Urothelium cell line (cell line): Measurements from ENCODE around the gene POLR2J2.
"Not testable (repeated sequence)": the region's sequence is repeated elsewhere in the genome, so short reads cannot be mapped to it uniquely, and the experiment has no call there.

ENCODE experiments used
- DNase-seq: peaks from one replicate; pipeline ENCODE4 v3.0.0; 2011; ENCODE audit warnings: low spot score, mixed read lengths
- FAIRE-seq: peaks from 2 replicates; lab custom pipeline; 2011; peaks lifted over from hg19 to GRCh38; lab: Jason Lieb, UNC

The POLR2J2 gene

DNA sequence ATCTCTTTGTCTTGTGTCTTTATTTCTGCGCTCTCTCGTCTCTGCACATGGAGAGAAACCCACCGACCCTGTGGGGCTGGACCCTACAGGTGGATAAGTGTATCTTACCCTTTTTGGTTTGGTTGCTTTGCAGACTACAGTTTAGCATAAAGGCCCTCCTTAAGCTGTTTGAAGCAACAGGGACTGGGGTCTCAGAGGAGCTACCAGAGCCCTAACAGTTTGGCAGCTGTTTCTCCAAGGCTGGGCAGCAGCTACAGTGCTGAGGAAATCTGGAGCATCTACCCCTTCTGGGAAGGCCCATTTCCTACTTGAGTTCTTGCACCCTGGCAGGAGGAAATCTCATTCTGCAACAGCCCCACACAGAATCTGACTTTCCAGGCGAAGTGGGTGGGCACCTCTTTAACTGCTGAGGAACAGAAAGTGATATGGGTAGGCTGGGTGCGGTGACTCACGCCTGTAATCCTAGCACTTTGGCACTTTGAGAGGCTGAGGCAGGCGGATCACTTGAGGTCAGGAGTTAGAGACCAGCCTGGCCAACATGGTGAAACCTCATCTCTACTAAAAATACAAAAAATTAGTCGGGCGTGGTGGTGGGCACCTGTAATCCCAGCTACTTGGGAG is 2.1 kb upstream of the POLR2J2 start:
- FAIRE-seq, DNase-seq: not testable (repeated sequence)

GRCh38 chr7:102671956-102672307 is 469 bp upstream of the POLR2J2 start:
- not testable (repeated sequence) for DNase-seq, FAIRE-seq

DNA sequence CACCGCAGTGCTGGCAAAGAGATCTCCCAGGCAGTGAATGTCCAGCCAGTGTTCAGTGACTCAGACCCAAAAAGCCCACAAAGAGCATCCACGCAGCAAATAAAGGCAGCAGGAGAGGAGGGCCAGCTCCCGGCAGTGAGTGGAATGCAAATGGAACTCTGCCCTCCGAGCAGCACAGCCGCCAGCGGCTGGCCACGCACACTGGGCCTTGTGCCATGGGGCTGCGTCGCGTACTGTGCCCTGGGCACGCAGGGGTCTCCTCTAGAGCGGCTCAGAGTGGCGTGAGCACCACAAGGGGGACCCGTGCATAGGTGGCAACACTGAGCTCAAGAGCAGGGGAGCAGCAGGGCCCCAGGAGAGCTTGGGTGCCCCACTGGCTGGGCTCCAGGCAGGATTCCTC is 3.9 kb downstream of the POLR2J2 start:
- not testable (repeated sequence) for FAIRE-seq

GRCh38 chr7:102666850-102667249 is 4.6 kb downstream of the POLR2J2 start:
- not testable (repeated sequence) for FAIRE-seq, DNase-seq

More for the DNA sequence above, 3.9 kb downstream of the POLR2J2 start:
- not testable (repeated sequence) for DNase-seq

GRCh38 chr7:102664765-102665164 is 6.7 kb downstream of the POLR2J2 start:
- not testable (repeated sequence) for DNase-seq, FAIRE-seq

GRCh38 chr7:102649924-102650323 is 21.5 kb downstream of the POLR2J2 start, which contains the start of gene SPDYE2B:
SPDYE2B (plus strand) TSS chr7:102650319; CDS start chr7:102652349, 2,030 bp downstream.
- DNase-seq, FAIRE-seq: not testable (repeated sequence)

- not testable (repeated sequence) for FAIRE-seq, DNase-seq
Measured at GRCh38 chr7:102647813-102648212, 23.6 kb downstream of the POLR2J2 start.

DNA sequence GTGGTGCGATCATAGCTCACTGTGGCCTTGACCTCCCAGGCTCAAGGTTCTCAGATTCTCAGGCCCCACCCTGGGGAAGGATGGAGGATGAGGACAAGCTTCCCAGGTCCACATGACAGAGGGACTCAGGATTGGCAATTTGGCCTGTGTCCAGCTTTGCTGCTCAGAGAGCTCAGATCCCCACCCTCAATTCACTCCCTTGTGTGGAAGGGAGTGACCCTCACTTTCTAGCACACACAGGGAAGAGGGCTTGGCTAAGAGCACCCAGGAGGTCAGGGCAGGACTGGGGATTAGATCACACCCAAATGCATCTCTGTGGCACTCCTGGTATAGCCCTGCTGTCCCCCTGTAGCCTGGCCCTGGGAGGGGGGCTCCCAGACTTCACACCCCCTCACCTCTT is 28.1 kb downstream of the POLR2J2 start:
- not testable (repeated sequence) for FAIRE-seq

DNA sequence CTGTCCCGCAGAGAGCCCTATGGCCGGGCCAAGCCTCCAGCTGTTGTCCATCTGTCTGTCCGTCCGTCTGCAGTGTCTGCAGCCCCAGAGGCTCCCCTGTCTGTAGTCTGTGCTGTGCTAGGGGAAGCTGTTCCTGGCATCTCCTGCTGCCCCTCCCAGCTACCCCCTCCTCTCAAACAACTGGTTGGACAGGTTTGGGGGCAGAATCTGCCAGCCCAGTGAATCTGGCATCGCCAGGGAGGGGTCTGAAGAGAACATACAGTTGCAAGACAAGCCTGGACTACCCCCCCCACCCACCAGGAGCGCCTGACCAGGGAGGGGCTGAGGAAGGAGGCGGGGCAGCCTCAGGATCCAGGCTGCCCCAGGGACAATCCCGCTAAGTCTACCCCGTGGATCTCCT is 28.8 kb downstream of the POLR2J2 start, which contains the start of gene UPK3BL1:
TSS of gene UPK3BL1 (minus strand) at position 101 of the 400 bp plus-strand sequence. CDS start at position 51, 50 bp downstream.
- DNase-seq, FAIRE-seq: not testable (repeated sequence)

More for the DNA sequence above, 28.1 kb downstream of the POLR2J2 start:
- not testable (repeated sequence) for DNase-seq

DNA sequence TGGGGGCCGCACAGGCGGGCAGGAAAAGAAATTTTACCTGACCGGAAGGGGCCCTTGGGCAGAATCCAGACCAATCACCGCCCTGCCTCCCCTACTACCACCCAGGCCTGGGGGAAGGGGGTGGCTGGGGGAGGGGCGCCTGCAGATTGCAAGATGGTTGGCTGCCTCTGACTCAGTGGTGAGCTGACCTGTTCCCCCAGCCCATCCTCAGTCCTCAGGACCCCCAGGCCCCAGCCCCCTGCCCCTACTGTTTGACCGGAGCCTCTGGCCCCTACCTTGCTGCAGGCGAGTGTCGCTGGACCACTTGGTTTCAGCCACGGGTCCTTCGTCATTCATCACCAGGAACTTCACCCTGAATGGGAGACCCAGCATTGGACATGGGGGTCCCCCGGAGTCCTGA is 32.6 kb downstream of the POLR2J2 start:
- not testable (repeated sequence) for DNase-seq

DNA sequence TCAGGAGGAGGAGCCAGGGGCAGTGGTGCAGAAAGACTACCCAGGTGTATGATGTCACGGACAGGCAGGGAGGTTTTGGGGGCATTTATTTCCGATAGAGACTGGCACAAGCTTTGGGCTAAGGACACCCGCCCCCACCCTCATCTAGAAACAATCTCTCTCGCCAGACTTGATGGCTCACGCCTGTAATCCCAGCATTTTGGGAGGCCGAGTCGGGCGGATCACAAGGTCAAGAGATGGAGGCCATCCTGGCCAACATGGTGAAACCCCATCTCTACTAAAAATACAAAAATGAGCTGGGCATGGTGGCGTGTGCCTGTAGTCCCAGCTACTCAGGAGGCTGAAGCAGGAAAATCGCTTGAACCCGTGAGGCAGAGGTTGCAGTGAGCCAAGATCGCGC is 34.5 kb downstream of the POLR2J2 start:
- not testable (repeated sequence) for FAIRE-seq, DNase-seq

More for the DNA sequence above, 32.6 kb downstream of the POLR2J2 start:
- not testable (repeated sequence) for FAIRE-seq

- DNase-seq, FAIRE-seq: not testable (repeated sequence)
Measured at GRCh38 chr7:102635354-102635753, 36.1 kb downstream of the POLR2J2 start.

- not testable (repeated sequence) for DNase-seq, FAIRE-seq
Measured at GRCh38 chr7:102634299-102634698, 37.2 kb downstream of the POLR2J2 start.

DNA sequence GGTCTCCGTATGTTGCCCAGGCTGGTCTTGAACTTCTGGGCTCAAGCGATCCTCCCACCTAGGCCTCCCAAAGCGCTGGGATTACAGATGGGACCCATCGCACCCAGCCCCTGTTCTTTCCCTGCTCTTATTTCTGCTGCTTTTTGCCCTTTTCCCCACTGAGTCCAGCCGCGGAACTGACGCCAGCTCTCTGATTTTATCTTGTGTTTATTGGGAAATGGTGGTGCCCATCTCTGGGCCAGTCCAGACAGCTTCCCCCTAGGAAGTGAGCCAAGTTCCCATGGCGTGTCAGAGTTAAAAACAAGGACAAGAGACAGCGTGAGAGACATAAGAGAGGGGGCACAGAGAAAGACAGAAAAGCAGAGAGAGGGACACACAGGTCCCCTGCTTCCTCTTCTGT is 40.8 kb downstream of the POLR2J2 start:
- FAIRE-seq, result not testable (repeated sequence)

DNA sequence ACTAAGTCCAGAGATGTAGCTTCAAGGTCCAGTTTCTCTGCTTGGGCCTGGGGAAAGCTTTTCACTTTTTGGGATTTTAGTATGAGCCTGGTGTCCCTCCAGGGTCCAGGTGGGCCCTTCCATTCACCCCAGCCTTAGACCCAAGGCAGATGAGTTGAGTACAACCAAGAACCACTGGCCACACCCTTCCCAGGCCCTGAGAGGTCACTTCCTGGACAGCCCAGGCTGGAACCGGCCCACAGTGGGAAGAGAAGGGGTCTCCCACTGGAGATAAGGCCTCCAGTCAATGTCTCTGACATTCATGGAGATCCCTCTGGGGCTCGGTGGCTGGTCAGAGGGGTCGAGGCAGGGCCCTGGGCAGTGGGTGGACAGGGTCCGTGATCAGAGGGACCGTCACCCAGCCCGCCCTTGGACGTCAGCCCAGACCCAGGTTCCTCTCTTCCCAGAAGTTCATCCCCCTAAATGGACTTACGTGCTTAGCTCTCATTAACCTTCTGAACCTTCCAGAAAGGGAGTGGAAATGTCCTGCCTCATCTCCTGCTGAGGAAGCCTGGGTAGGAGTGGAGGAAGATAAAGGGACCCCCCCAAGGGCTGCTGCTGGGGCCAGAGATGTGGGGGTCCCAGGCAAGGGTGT is 44.1 kb downstream of the POLR2J2 start:
- DNase-seq, FAIRE-seq: not testable (repeated sequence)

More for the DNA sequence above, 40.8 kb downstream of the POLR2J2 start:
- DNase-seq, result not testable (repeated sequence)

GRCh38 chr7:102618122-102618521 is 53.3 kb downstream of the POLR2J2 start:
- not testable (repeated sequence) for DNase-seq, FAIRE-seq

DNA sequence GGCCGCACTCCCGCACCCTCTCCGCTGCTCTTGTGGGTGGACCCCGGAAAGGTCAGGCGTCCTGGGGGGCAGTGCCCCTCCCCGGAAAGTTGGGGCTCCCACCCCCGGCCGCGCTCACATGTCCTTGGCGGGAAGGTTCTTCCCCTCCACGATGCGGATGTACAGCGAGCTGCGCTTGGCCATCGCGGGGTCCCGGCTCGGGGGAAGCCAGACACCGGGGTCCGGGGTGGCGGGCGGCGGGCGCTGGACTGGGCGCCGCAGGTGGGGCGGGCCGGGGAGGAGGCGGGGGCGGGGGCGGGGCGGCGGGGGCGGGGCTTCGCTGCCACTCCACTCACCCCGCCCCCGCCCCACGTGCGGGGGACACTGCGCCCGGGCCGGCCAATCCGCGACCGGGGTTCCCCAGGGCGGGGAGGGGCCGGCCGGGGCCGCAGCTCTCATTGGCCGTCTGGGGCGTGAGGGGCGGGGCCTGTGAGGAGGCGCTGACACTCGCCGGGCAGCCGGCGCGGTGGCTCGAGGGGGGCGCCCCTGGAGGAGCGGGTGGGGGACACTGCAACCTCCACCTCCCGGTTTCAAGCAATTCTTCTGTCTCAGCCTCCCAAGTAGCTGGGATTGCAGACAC is 54.8 kb downstream of the POLR2J2 start, which contains the start of gene RASA4:
TSS of gene RASA4 (minus strand) at position 250 of the 619 bp plus-strand sequence. CDS start at position 183, 67 bp downstream.
- DNase-seq, result not testable (repeated sequence)

More for the DNA sequence above, 54.8 kb downstream of the POLR2J2 start, which contains the start of gene RASA4:
- FAIRE-seq, result not testable (repeated sequence)
